GM18507 (cell line): ENCODE results near the gene NUMA1.

ENCODE experiments used
- DNase-seq: peaks from one replicate; pipeline ENCODE4 v3.0.0; 2011; ENCODE audit warnings: low read depth; ENCODE audit not compliant: insufficient read length; ENCODE audit errors: extremely low spot score
- FAIRE-seq: peaks from 2 replicates; lab custom pipeline; 2011; peaks lifted over from hg19 to GRCh38; lab: Jason Lieb, UNC

NUMA1 gene

GRCh38 chr11:72037554-72038311 lies 42.6 kb downstream of the NUMA1 start:
- FAIRE-seq: no peak
- DNase-seq: no peak

GRCh38 chr11:72036687-72037086 lies 43.7 kb downstream of the NUMA1 start:
- DNase-seq (no peak), FAIRE-seq (no peak)

- FAIRE-seq: no peak
These were observed 49.8 kb downstream of the NUMA1 start for GRCh38 chr11:72030472-72031045.

GRCh38 chr11:72026090-72026489 lies 54.3 kb downstream of the NUMA1 start:
- DNase-seq (no peak), FAIRE-seq (no peak)

More at GRCh38 chr11:72030472-72031045, 49.8 kb downstream of the NUMA1 start:
- no peak for DNase-seq

- DNase-seq: no peak
- FAIRE-seq: no peak
These were observed 56.1 kb downstream of the NUMA1 start for GRCh38 chr11:72024069-72024754.

- DNase-seq (no peak), FAIRE-seq (no peak)
These were observed 57.0 kb downstream of the NUMA1 start for GRCh38 chr11:72023335-72023734.

- no peak for DNase-seq
- no peak for FAIRE-seq
These were observed 62.2 kb downstream of the NUMA1 start for GRCh38 chr11:72018171-72018570.

GRCh38 chr11:72015511-72016061 lies 64.8 kb downstream of the NUMA1 start:
- FAIRE-seq: no peak
- no peak for DNase-seq

GRCh38 chr11:72014761-72015320 lies 65.5 kb downstream of the NUMA1 start:
- DNase-seq (no peak), FAIRE-seq (no peak)

- FAIRE-seq (no peak), DNase-seq (no peak)
These were observed 66.3 kb downstream of the NUMA1 start for GRCh38 chr11:72013765-72014711.

- FAIRE-seq: no peak
- DNase-seq: no peak
These were observed 67.2 kb downstream of the NUMA1 start for GRCh38 chr11:72012897-72013721.

GRCh38 chr11:72012091-72012630 lies 68.2 kb downstream of the NUMA1 start:
- no peak for FAIRE-seq
- DNase-seq: no peak

GRCh38 chr11:72010529-72011233 lies 69.7 kb downstream of the NUMA1 start:
- DNase-seq (no peak), FAIRE-seq (no peak)

GRCh38 chr11:72009156-72009555 lies 71.2 kb downstream of the NUMA1 start:
- DNase-seq (no peak), FAIRE-seq (no peak)

GRCh38 chr11:72008728-72009127 lies 71.6 kb downstream of the NUMA1 start:
- no peak for FAIRE-seq

GRCh38 chr11:72007587-72007986 lies 72.8 kb downstream of the NUMA1 start:
- no peak for FAIRE-seq
- no peak for DNase-seq

More at GRCh38 chr11:72008728-72009127, 71.6 kb downstream of the NUMA1 start:
- no peak for DNase-seq

GRCh38 chr11:72007089-72007476 lies 73.3 kb downstream of the NUMA1 start:
- FAIRE-seq (no peak), DNase-seq (no peak)
